Duodenal mucosa (tissue), 2 donors: ENCODE results near the gene S100PBP.

Experiments used
- H3K27ac ChIP-seq: one replicate; pipeline ENCODE4 v1.7.0; 2013; ENCODE audit warnings: low read depth, low read length
- H3K27me3 ChIP-seq, 2 donors: one replicate each; pipeline ENCODE4 v1.7.0; 2013; ENCODE audit warnings: low read length in 2 of 2, control low read depth in 1 of 2; ENCODE audit not compliant: insufficient read depth in 2 of 2, control insufficient read depth in 1 of 2
- H3K36me3 ChIP-seq, 2 donors: one replicate each; pipeline ENCODE4 v1.7.0; 2013; ENCODE audit warnings: low read length in 2 of 2, control low read depth in 1 of 2; ENCODE audit not compliant: insufficient read depth in 2 of 2, control insufficient read depth in 1 of 2
- H3K4me1 ChIP-seq, 2 donors: one replicate each; pipeline ENCODE4 v1.7.0; 2013; ENCODE audit warnings: low read length in 2 of 2, control low read depth in 1 of 2; ENCODE audit not compliant: insufficient read depth in 2 of 2, control insufficient read depth in 1 of 2
- H3K4me3 ChIP-seq, 2 donors: one replicate each; pipeline ENCODE4 v1.7.0; 2013; ENCODE audit warnings: low read length in 2 of 2, low read depth in 1 of 2
- H3K9ac ChIP-seq, 2 donors: one replicate each; pipeline ENCODE4 v1.7.0; 2013; ENCODE audit warnings: low read length in 2 of 2, low read depth in 1 of 2
- H3K9me3 ChIP-seq, 2 donors: one replicate each; pipeline ENCODE4 v1.7.0; 2013; ENCODE audit warnings: low read length in 2 of 2, control low read depth in 1 of 2; ENCODE audit not compliant: control insufficient read depth in 1 of 2

The S100PBP gene

GRCh38 chr1:32773764-32774463 lies 43.5 kb upstream of the S100PBP start:
- H3K36me3 ChIP-seq, result peaks cover 35 to 68% of the 10 kb centered on the region in 2 donors
- H3K27ac ChIP-seq, result no peak overlapping the region

GRCh38 chr1:32774464-32774808 lies 43.0 kb upstream of the S100PBP start:
- H3K27ac ChIP-seq, result no peak overlapping the region
- peaks cover 35 to 69% of the 10 kb centered on the region in 2 donors for H3K36me3 ChIP-seq
- no peak overlapping the region for H3K4me3 ChIP-seq
- H3K9ac ChIP-seq, result no peak overlapping the region
- H3K9me3 ChIP-seq, result no peaks in the 10 kb centered on the region
- H3K27me3 ChIP-seq, result no peaks in the 10 kb centered on the region
- H3K4me1 ChIP-seq, result peaks cover 0 to 6% of the 10 kb centered on the region in 2 donors

More at GRCh38 chr1:32773764-32774463, 43.5 kb upstream of the S100PBP start:
- peaks cover 0 to 6% of the 10 kb centered on the region in 2 donors for H3K4me1 ChIP-seq
- no peaks in the 10 kb centered on the region for H3K27me3 ChIP-seq
- H3K9ac ChIP-seq, result no peak overlapping the region
- no peaks in the 10 kb centered on the region for H3K9me3 ChIP-seq
- no peak overlapping the region for H3K4me3 ChIP-seq

- H3K9ac ChIP-seq, result no peak overlapping the region
- H3K4me1 ChIP-seq, result peaks cover 0 to 6% of the 10 kb centered on the region in 2 donors
- peaks cover 38 to 71% of the 10 kb centered on the region in 2 donors for H3K36me3 ChIP-seq
- no peaks in the 10 kb centered on the region for H3K9me3 ChIP-seq
- no peaks in the 10 kb centered on the region for H3K27me3 ChIP-seq
- H3K27ac ChIP-seq, result no peak overlapping the region
- no peak overlapping the region for H3K4me3 ChIP-seq
Measured at GRCh38 chr1:32774950-32775634, 42.4 kb upstream of the S100PBP start.

- H3K27me3 ChIP-seq, result no peaks in the 10 kb centered on the region
- H3K9ac ChIP-seq, result no peak overlapping the region
- H3K4me1 ChIP-seq, result peaks cover 0 to 6% of the 10 kb centered on the region in 2 donors
- H3K9me3 ChIP-seq, result no peaks in the 10 kb centered on the region
- H3K4me3 ChIP-seq, result no peak overlapping the region
- H3K27ac ChIP-seq, result no peak overlapping the region
- peaks cover 45 to 73% of the 10 kb centered on the region in 2 donors for H3K36me3 ChIP-seq
Measured at GRCh38 chr1:32775640-32776337, 41.7 kb upstream of the S100PBP start.

- H3K9me3 ChIP-seq, result no peaks in the 10 kb centered on the region
- no peaks in the 10 kb centered on the region for H3K27me3 ChIP-seq
- no peak overlapping the region for H3K27ac ChIP-seq
- H3K4me3 ChIP-seq, result no peak overlapping the region
- H3K4me1 ChIP-seq, result no peaks in the 10 kb centered on the region
- no peak overlapping the region for H3K9ac ChIP-seq
- peaks cover 41 to 83% of the 10 kb centered on the region in 2 donors for H3K36me3 ChIP-seq
Measured at GRCh38 chr1:32779242-32779641, 38.2 kb upstream of the S100PBP start.

- peaks cover 34 to 83% of the 10 kb centered on the region in 2 donors for H3K36me3 ChIP-seq
- H3K9ac ChIP-seq, result no peak overlapping the region
- H3K4me1 ChIP-seq, result no peaks in the 10 kb centered on the region
Measured at GRCh38 chr1:32780005-32780404, 37.4 kb upstream of the S100PBP start.

GRCh38 chr1:32780628-32781234 lies 36.7 kb upstream of the S100PBP start:
- Histone ChIP-seq H3K9ac (no peak overlapping the region), H3K4me1 (no peaks in the 10 kb centered on the region), H3K4me3 (no peak overlapping the region), H3K9me3 (no peaks in the 10 kb centered on the region), H3K27ac (no peak overlapping the region), H3K27me3 (no peaks in the 10 kb centered on the region), H3K36me3 (peaks cover 29 to 78% of the 10 kb centered on the region in 2 donors)

More at GRCh38 chr1:32780005-32780404, 37.4 kb upstream of the S100PBP start:
- Histone ChIP-seq H3K4me3 (no peak overlapping the region), H3K27ac (no peak overlapping the region), H3K27me3 (no peaks in the 10 kb centered on the region), H3K9me3 (no peaks in the 10 kb centered on the region)

- Histone ChIP-seq H3K27me3 (no peaks in the 10 kb centered on the region), H3K36me3 (peaks cover 39 to 83% of the 10 kb centered on the region in 2 donors), H3K4me3 (no peak overlapping the region), H3K27ac (no peak overlapping the region), H3K9ac (no peak overlapping the region), H3K4me1 (no peaks in the 10 kb centered on the region), H3K9me3 (no peaks in the 10 kb centered on the region)
Measured at GRCh38 chr1:32782086-32782485, 35.4 kb upstream of the S100PBP start.

- H3K9me3 ChIP-seq, result no peaks in the 10 kb centered on the region
- H3K36me3 ChIP-seq, result peaks cover 34 to 76% of the 10 kb centered on the region in 2 donors
- no peak overlapping the region for H3K4me3 ChIP-seq
- H3K4me1 ChIP-seq, result no peaks in the 10 kb centered on the region
- H3K9ac ChIP-seq, result no peak overlapping the region
- H3K27ac ChIP-seq, result no peak overlapping the region
- no peaks in the 10 kb centered on the region for H3K27me3 ChIP-seq
Measured at GRCh38 chr1:32783851-32784250, 33.6 kb upstream of the S100PBP start.

- H3K4me1 ChIP-seq, result no peaks in the 10 kb centered on the region
- H3K36me3 ChIP-seq, result peaks cover 34 to 72% of the 10 kb centered on the region in 2 donors
Measured at GRCh38 chr1:32784817-32785216, 32.6 kb upstream of the S100PBP start.

More at GRCh38 chr1:32784817-32785216, 32.6 kb upstream of the S100PBP start:
- H3K9ac ChIP-seq, result no peak overlapping the region
- no peak overlapping the region for H3K27ac ChIP-seq
- H3K27me3 ChIP-seq, result no peaks in the 10 kb centered on the region
- no peaks in the 10 kb centered on the region for H3K9me3 ChIP-seq
- H3K4me3 ChIP-seq, result no peak overlapping the region
